Smooth muscle cell (in vitro differentiated cells): ENCODE results near the gene CCSER2. TPM values are rescaled to one million over a fixed set of nuclear protein-coding genes. Genes with fewer than 3 reads are reported as not detected.
A peak's percentile ranks its signal among the peaks of the same experiment; 100 is the strongest.

Experiments used
- DNase-seq: peaks from one replicate; lab custom pipeline; 2025; ENCODE audit not compliant: unreplicated experiment; lab: John Stamatoyannopoulos, UW
- H2AFZ ChIP-seq: fragments of 200-600 bp; sonication (generic); 2 replicates; pipeline ENCODE4 v1.6.0; 2016; ENCODE audit warnings: antibody characterized with exemption, low read depth, mild to moderate bottlenecking
- H3F3A ChIP-seq: fragments of 200-600 bp; sonication (generic); 2 replicates; pipeline ENCODE4 v1.6.0; 2017; ENCODE audit warnings: antibody characterized with exemption, low read depth
- H3K27ac ChIP-seq: fragments of 200-600 bp; sonication (generic); 2 replicates; pipeline ENCODE4 v1.5.1; 2016; ENCODE audit warnings: low read depth, mild to moderate bottlenecking
- H3K27me3 ChIP-seq: fragments of 200-600 bp; sonication (generic); 2 replicates; pipeline ENCODE4 v1.6.1; 2016; ENCODE audit warnings: low read depth, mild to moderate bottlenecking
- H3K36me3 ChIP-seq: fragments of 200-600 bp; sonication (generic); 2 replicates; pipeline ENCODE4 v1.5.1; 2016; ENCODE audit warnings: low read depth
- H3K4me1 ChIP-seq: fragments of 200-600 bp; sonication (generic); 2 replicates; pipeline ENCODE4 v1.5.1; 2016; ENCODE audit warnings: low read depth
- H3K4me2 ChIP-seq: fragments of 200-600 bp; sonication (generic); 2 replicates; pipeline ENCODE4 v1.6.0; 2016; ENCODE audit warnings: mild to moderate bottlenecking
- H3K4me3 ChIP-seq: fragments of 200-600 bp; sonication (generic); 2 replicates; pipeline ENCODE4 v1.5.1; 2016; ENCODE audit warnings: mild to moderate bottlenecking
- H3K79me2 ChIP-seq: fragments of 200-600 bp; sonication (generic); 2 replicates; pipeline ENCODE4 v1.6.0; 2016; ENCODE audit warnings: low read depth, mild to moderate bottlenecking
- H3K9ac ChIP-seq: fragments of 200-600 bp; sonication (generic); 2 replicates; pipeline ENCODE4 v1.6.0; 2016; ENCODE audit warnings: low read depth
- H3K9me3 ChIP-seq: fragments of 200-600 bp; sonication (generic); replicated peaks from 2 replicates; pipeline ENCODE4 v1.5.1; 2016; ENCODE audit warnings: low read depth
- H4K20me1 ChIP-seq: fragments of 200-600 bp; sonication (generic); 2 replicates; pipeline ENCODE4 v1.6.0; 2016; ENCODE audit warnings: low read depth
- WGBS: methylation state at CpG from one replicate; pipeline ENCODE4 v1.1.7; 2016; ENCODE audit warnings: low lambda C conversion rate; 5-methylcytosine and 5-hydroxymethylcytosine counted together
- polyA plus RNA-seq: library from polyadenylated mRNA; unstranded; fragments of >200 nt; fragmentation: Nextera tagmentation; extraction: Ambion mirVana; gene quantifications from 2 replicates; pipeline ENCODE4 v1.2.1, GENCODE V29; 2016
- total RNA-seq: library from RNA; depleted of rRNA; stranded (reverse); fragments of >200 nt; gene quantifications from 2 replicates; pipeline ENCODE4 v1.2.3, GENCODE V29; 2014
- TF ChIP-seq, protein P1 (sequence below): fragments of 200-600 bp; sonication (generic); IDR thresholded peaks from 2 replicates; pipeline ENCODE4 v1.5.1; 2017; ENCODE audit warnings: borderline replicate concordance, mild to moderate bottlenecking, antibody characterized with exemption; ENCODE audit not compliant: insufficient read depth, poor library complexity, severe bottlenecking

The CCSER2 gene
- total and polyA plus RNA-seq, 2 experiments from 2014 or later: 32.8 to 42.1 TPM

GRCh38 chr10:84356928-84357327 lies 28.5 kb downstream of the CCSER2 start:
- Histone ChIP-seq H3K27me3 (no peaks in the 10 kb centered on the region), H3K4me1 (peaks cover 8% of the 10 kb centered on the region), H3K79me2 (peaks cover 96% of the 10 kb centered on the region), H3K27ac (no peak overlapping the region), H3K36me3 (no peaks in the 10 kb centered on the region), H4K20me1 (peaks cover 100% of the 10 kb centered on the region), H3K4me3 (no peak overlapping the region), H3K9me3 (no peaks in the 10 kb centered on the region), H2AFZ (no peak overlapping the region), H3K4me2 (no peak overlapping the region), H3F3A (no peaks in the 10 kb centered on the region), H3K9ac (no peak overlapping the region)
- 73% methylated on average over 2 of the region's 2 CpGs for WGBS
- TF ChIP-seq, protein P1, sequence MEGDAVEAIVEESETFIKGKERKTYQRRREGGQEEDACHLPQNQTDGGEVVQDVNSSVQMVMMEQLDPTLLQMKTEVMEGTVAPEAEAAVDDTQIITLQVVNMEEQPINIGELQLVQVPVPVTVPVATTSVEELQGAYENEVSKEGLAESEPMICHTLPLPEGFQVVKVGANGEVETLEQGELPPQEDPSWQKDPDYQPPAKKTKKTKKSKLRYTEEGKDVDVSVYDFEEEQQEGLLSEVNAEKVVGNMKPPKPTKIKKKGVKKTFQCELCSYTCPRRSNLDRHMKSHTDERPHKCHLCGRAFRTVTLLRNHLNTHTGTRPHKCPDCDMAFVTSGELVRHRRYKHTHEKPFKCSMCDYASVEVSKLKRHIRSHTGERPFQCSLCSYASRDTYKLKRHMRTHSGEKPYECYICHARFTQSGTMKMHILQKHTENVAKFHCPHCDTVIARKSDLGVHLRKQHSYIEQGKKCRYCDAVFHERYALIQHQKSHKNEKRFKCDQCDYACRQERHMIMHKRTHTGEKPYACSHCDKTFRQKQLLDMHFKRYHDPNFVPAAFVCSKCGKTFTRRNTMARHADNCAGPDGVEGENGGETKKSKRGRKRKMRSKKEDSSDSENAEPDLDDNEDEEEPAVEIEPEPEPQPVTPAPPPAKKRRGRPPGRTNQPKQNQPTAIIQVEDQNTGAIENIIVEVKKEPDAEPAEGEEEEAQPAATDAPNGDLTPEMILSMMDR: no peak
- no peak for DNase-seq

DNA sequence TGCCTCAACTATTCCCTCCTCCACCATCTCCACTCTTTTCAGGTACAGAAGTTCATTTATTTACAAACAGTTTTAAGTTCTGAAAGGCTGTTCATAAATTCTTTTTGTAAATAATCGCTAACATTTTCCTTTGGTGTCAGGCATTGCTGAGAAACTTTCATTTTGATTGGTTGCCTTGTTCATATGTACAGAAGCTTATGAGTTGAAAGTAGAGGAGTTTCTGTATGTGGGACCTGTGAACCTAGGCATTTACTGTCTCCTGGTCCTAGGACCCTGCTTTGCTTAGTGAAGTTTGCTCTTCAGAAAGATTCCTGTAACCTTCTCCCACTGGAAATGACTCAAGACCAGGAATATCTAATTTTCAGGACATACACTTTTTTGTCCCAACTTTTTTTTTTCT lies 30.4 kb downstream of the CCSER2 start:
- Histone ChIP-seq H3K9ac (no peak overlapping the region), H3K4me1 (peaks cover 8% of the 10 kb centered on the region), H4K20me1 (peaks cover 100% of the 10 kb centered on the region), H3K9me3 (no peaks in the 10 kb centered on the region), H3K36me3 (no peaks in the 10 kb centered on the region), H3K27ac (no peak overlapping the region), H3K4me3 (no peak overlapping the region), H3K4me2 (no peak overlapping the region), H3K79me2 (peaks cover 95% of the 10 kb centered on the region), H2AFZ (no peak overlapping the region), H3K27me3 (no peaks in the 10 kb centered on the region), H3F3A (no peaks in the 10 kb centered on the region)
- 100% methylated on average over 1 of the region's 1 CpG for WGBS
- TF ChIP-seq, protein P1: no peak
- no peak for DNase-seq

DNA sequence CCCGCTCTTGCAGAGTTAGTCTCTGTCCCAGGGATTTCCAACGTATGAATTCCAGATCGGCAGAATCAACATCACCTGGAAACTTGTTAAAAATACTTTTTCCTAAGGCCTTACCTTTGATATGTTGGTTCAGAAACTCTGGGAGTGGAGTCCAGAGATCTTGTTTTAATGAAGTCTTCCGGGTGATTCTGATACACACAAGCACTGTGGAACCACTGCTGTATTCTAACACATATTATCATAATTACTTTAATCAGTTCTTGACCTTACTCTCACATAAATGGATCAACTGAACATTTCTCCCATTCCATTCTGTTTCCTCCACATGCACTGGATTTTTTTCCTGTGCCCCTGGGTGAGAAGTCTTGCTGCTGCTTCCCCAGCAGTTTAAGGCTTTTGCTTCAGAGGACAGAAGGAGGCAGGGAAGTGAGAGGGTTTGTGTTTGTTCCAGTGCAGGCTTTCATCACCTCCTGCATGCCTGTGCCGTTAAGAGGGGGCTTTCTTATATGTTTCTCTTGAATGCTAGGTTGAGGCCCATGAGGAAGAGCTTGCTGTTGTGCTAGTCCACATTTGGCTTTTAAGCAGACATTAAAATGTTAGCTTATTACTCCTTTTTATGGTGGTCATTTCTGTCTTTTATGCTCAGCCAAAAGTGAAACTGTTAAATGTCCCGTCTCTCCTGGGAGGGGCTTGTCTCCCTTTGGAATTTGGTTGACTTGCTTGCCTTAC lies 32.4 kb downstream of the CCSER2 start:
- no peaks in the 10 kb centered on the region for H3F3A ChIP-seq
- no peaks in the 10 kb centered on the region for H3K9me3 ChIP-seq
- peak overlapping the region; percentile 9 for H3K27ac ChIP-seq
- H3K4me2 ChIP-seq: peak overlapping the region; percentile 73
- peaks cover 95% of the 10 kb centered on the region for H3K79me2 ChIP-seq
- TF ChIP-seq, protein P1: no peak
- no peaks in the 10 kb centered on the region for H3K27me3 ChIP-seq
- DNase-seq: no peak
- H3K36me3 ChIP-seq: no peaks in the 10 kb centered on the region
- H3K9ac ChIP-seq: no peak overlapping the region
- H3K4me3 ChIP-seq: no peak overlapping the region
- H2AFZ ChIP-seq: no peak overlapping the region
- H3K4me1 ChIP-seq: peaks cover 8% of the 10 kb centered on the region
- peaks cover 100% of the 10 kb centered on the region for H4K20me1 ChIP-seq
- 68% methylated on average over 6 of the region's 6 CpGs for WGBS

- no peak overlapping the region for H3K27ac ChIP-seq
- H3K36me3 ChIP-seq: no peaks in the 10 kb centered on the region
- peaks cover 100% of the 10 kb centered on the region for H4K20me1 ChIP-seq
- H3K4me3 ChIP-seq: no peak overlapping the region
- DNase-seq: no peak
- H3K9ac ChIP-seq: no peak overlapping the region
- H3K4me2 ChIP-seq: no peak overlapping the region
- H3F3A ChIP-seq: no peaks in the 10 kb centered on the region
- H3K9me3 ChIP-seq: no peaks in the 10 kb centered on the region
- no peak overlapping the region for H2AFZ ChIP-seq
- no peaks in the 10 kb centered on the region for H3K27me3 ChIP-seq
- peaks cover 8% of the 10 kb centered on the region for H3K4me1 ChIP-seq
- peaks cover 98% of the 10 kb centered on the region for H3K79me2 ChIP-seq
- TF ChIP-seq, protein P1: no peak
- WGBS: 85% methylated on average over 5 of the region's 5 CpGs
Observed at GRCh38 chr10:84365335-84365881, 37.0 kb downstream of the CCSER2 start.
